Esophagus muscularis mucosa (tissue), 4 donors: Measurements from ENCODE around the gene PPFIA3. TPM values are rescaled to one million over a fixed set of nuclear protein-coding genes. Genes with fewer than 3 reads are reported as not detected.

Experiments
- DNase-seq: peaks from one replicate; pipeline ENCODE4 v3.0.0-alpha.2; 2017; ENCODE audit errors: extremely low spot score
- H3K27ac ChIP-seq, 4 donors: fragments of 200-600 bp; sonication (generic); replicated peaks in 1 of 4; 1 replicate in 3 of 4; 2 replicates in 1 of 4; pipeline ENCODE4 v1.5.1; 2016 to 2019; ENCODE audit warnings: mild to moderate bottlenecking in 1 of 4
- H3K27me3 ChIP-seq, 4 donors: fragments of 200-600 bp; sonication (generic); one replicate each; pipeline versions ENCODE4 v1.5.1 to v1.6.0; 2016 to 2019
- H3K36me3 ChIP-seq, 4 donors: fragments of 200-600 bp; sonication (generic); one replicate each; pipeline ENCODE4 v1.5.1; 2016 to 2019
- H3K4me1 ChIP-seq, 4 donors: fragments of 200-600 bp; sonication (generic); one replicate each; pipeline ENCODE4 v1.5.1; 2016 to 2019
- H3K4me3 ChIP-seq, 4 donors: fragments of 200-600 bp; sonication (generic); 1 replicate in 2 of 4; 2 replicates in 2 of 4; pipeline ENCODE4 v1.5.1; 2016 to 2019; ENCODE audit warnings: mild to moderate bottlenecking in 4 of 4, moderate library complexity in 1 of 4
- H3K9me3 ChIP-seq, 4 donors: fragments of 200-600 bp; sonication (generic); 1 replicate in 3 of 4; 2 replicates in 1 of 4; pipeline ENCODE4 v1.5.1; 2016 to 2019
- EP300 ChIP-seq: sonication (generic); formaldehyde crosslinking; IDR thresholded peaks from one replicate; pipeline ENCODE4 v1.6.1; 2017; ENCODE audit warnings: antibody characterized with exemption
- POLR2A ChIP-seq: fragments of 450-650 bp; IDR thresholded peaks from one replicate; pipeline ENCODE4 v1.6.1; 2017; ENCODE audit warnings: antibody characterized with exemption, moderate library complexity, mild to moderate bottlenecking, low read depth
- POLR2AphosphoS5 ChIP-seq, 2 donors: sonication (generic); formaldehyde crosslinking; IDR thresholded peaks; one replicate each; pipeline ENCODE4 v1.6.1; 2017; ENCODE audit warnings: antibody characterized with exemption in 2 of 2
- WGBS: methylation state at CpG from one replicate; pipeline ENCODE4 v1.1.5; 2018; 5-methylcytosine and 5-hydroxymethylcytosine counted together
- intact Hi-C: fragments of 100-400 bp; cut with DNase I; formaldehyde crosslinking; loops from one replicate; pipeline ENCODE4 v1.15.1; 2023
- total RNA-seq, 4 donors: library from RNA; depleted of rRNA; stranded (reverse); fragments of >200 nt; gene quantifications; one replicate each; pipeline versions ENCODE4 v1.1.0 to v1.2.1, GENCODE V29; 2016
- TF ChIP-seq, protein P1 (sequence below), 3 experiments: fragments of 200-600 bp in 2 of 3; fragments of 450-650 bp in 1 of 3; sonication (generic) in 2 of 3; IDR thresholded peaks; one replicate each; pipeline ENCODE4 v1.5.1; 2017 to 2019; ENCODE audit warnings: antibody characterized with exemption in 3 of 3, mild to moderate bottlenecking in 2 of 3, moderate library complexity in 1 of 3

The PPFIA3 gene
- total RNA-seq, 4 donors from 2014 or later = 3.3 to 8.4 (median 5.3) TPM

DNA sequence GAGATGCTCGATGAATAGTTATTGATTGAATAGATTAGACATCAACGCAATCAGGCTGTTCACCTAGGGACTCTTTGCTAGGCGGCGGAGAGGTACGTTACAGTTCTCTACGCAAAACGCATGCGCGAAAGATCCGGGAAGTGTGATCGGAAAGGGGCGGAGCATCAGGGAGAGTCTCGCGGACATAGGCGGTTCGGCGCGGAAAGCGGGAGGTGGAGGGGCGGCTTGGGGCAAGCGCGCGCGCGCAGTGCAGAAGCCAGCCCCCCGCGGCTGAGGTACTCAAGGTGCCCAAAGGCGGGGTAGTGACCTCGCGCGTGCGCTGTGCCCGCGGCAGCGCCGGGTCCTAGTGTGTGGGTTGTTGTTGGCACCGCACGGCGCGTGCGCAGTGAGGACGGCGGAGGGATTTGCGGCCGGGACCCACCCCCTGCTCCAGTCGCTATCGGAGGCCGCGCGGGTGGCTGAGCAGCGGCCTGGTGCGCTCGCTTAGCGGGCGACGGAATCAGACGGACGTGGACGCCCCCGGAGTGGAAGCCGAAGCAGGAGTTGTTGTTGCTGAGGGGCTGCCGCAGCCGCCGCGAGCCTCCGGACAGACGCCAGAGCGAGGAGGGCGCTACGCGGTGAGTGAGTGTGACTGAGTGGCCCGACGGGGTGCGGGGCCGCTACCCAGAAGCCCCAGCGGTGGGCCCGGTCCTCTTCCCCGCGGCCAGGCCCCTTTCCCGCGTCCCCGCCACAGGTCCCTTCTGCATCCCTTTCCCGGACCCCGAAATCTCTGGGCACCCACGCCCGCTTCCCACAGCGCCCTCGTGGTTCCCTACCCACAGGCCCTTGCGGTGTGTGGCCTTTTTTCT lies 34.1 kb upstream of the PPFIA3 start, which contains the start of gene SNRNP70:
Gene SNRNP70 (plus strand): TSS at position 432 of the 848 bp plus-strand sequence. CDS start 964 bp downstream, outside the sequence.
- intact Hi-C loops = no loop called here
- no peaks in the 10 kb centered on the region for H3K9me3 ChIP-seq
- DNase-seq = peak; percentile 100
- H3K36me3 ChIP-seq = peaks cover 14 to 37% (median 25%) of the 10 kb centered on the region in 4 donors
- H3K4me3 ChIP-seq = peak within 1 kb of the TSS; percentile 72 to 97 (median 88)
- peaks cover 24 to 49% (median 37%) of the 10 kb centered on the region in 4 donors for H3K4me1 ChIP-seq
- H3K27ac ChIP-seq = peak within 1 kb of the TSS; percentile 83 to 95 (median 89)
- no peaks in the 10 kb centered on the region for H3K27me3 ChIP-seq
- TF ChIP-seq POLR2AphosphoS5 (IDR thresholded peaks at IDR 0.05) (peak; percentile 93 to 96), EP300 (no peak), POLR2A (peak; percentile 91)
- TF ChIP-seq, protein P1, sequence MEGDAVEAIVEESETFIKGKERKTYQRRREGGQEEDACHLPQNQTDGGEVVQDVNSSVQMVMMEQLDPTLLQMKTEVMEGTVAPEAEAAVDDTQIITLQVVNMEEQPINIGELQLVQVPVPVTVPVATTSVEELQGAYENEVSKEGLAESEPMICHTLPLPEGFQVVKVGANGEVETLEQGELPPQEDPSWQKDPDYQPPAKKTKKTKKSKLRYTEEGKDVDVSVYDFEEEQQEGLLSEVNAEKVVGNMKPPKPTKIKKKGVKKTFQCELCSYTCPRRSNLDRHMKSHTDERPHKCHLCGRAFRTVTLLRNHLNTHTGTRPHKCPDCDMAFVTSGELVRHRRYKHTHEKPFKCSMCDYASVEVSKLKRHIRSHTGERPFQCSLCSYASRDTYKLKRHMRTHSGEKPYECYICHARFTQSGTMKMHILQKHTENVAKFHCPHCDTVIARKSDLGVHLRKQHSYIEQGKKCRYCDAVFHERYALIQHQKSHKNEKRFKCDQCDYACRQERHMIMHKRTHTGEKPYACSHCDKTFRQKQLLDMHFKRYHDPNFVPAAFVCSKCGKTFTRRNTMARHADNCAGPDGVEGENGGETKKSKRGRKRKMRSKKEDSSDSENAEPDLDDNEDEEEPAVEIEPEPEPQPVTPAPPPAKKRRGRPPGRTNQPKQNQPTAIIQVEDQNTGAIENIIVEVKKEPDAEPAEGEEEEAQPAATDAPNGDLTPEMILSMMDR (IDR thresholded peaks at IDR 0.05) = peak in 1 of 3 experiments; percentile 6
- under 1% methylated on average over 23 of the region's 89 CpGs for WGBS

DNA sequence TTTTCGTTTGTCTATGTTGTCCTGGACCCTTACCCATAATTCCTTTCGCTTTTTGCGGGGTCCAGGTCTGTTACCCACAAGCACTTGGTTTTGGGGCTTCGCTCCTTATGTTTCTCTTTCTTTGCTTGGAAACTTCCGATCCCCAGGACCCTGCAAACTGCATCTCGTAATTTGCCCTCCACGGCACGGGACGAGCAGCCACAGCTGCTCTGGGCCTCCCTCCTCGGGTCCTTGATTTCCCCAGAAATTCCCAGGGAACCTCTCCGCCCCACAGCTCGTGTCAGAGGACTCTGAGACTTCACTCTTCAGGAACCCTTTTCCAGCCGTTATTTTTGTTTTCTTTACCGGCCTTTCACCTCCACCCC lies 33.5 kb upstream of the PPFIA3 start:
- intact Hi-C loops = no loop called here
- Histone ChIP-seq H3K4me3 (peak overlapping the region; percentile 72 to 97 (median 88)), H3K4me1 (peaks cover 24 to 50% (median 37%) of the 10 kb centered on the region in 4 donors), H3K27ac (peak overlapping the region; percentile 83 to 95 (median 89)), H3K27me3 (no peaks in the 10 kb centered on the region), H3K9me3 (no peaks in the 10 kb centered on the region), H3K36me3 (peaks cover 20 to 43% (median 31%) of the 10 kb centered on the region in 4 donors)
- WGBS = under 1% methylated on average over 14 of the region's 14 CpGs
- DNase-seq = no peak
- TF ChIP-seq EP300 (no peak), POLR2A (no peak), POLR2AphosphoS5 (IDR thresholded peaks at IDR 0.05) (no peak)
- TF ChIP-seq, protein P1 (IDR thresholded peaks at IDR 0.05) = no peak

GRCh38 chr19:49086296-49086695 lies 33.0 kb upstream of the PPFIA3 start:
- DNase-seq = no peak
- H3K27me3 ChIP-seq = no peaks in the 10 kb centered on the region
- H3K27ac ChIP-seq = peak overlapping the region; percentile 83 to 95 (median 89)
- H3K36me3 ChIP-seq = peaks cover 25 to 48% (median 36%) of the 10 kb centered on the region in 4 donors
- TF ChIP-seq, protein P1 (IDR thresholded peaks at IDR 0.05) = no peak
- peaks cover 24 to 50% (median 37%) of the 10 kb centered on the region in 4 donors for H3K4me1 ChIP-seq
- peak overlapping the region; percentile 72 to 97 (median 88) for H3K4me3 ChIP-seq
- intact Hi-C loops = no loop called here
- 41% methylated on average over 11 of the region's 11 CpGs for WGBS
- H3K9me3 ChIP-seq = no peaks in the 10 kb centered on the region

GRCh38 chr19:49091391-49092038 lies 27.8 kb upstream of the PPFIA3 start:
- TF ChIP-seq POLR2A = no peak
- no peak for TF ChIP-seq EP300
- TF ChIP-seq, protein P1 (IDR thresholded peaks at IDR 0.05) = no peak
- no peak for TF ChIP-seq POLR2AphosphoS5 (IDR thresholded peaks at IDR 0.05)
- no peak overlapping the region for H3K4me3 ChIP-seq
- H3K9me3 ChIP-seq = no peaks in the 10 kb centered on the region
- DNase-seq = no peak
- intact Hi-C loops = no loop called here
- H3K4me1 ChIP-seq = peaks cover 28 to 49% (median 37%) of the 10 kb centered on the region in 4 donors
- H3K27ac ChIP-seq = no peak overlapping the region
- WGBS = 93% methylated on average over 17 of the region's 17 CpGs
- peaks cover 58 to 97% (median 82%) of the 10 kb centered on the region in 4 donors for H3K36me3 ChIP-seq
- H3K27me3 ChIP-seq = no peaks in the 10 kb centered on the region
